Mesothelial cell of epicardium (in vitro differentiated cells): ENCODE results near the gene TRMT13. TPM values are rescaled to one million over a fixed set of nuclear protein-coding genes. Genes with fewer than 3 reads are reported as not detected.

Experiments used
- DNase-seq, 2 experiments: peaks; one replicate each; pipeline ENCODE4 v3.0.0; 2021; ENCODE audit warnings: low spot score in 2 of 2; ENCODE audit not compliant: unreplicated experiment in 2 of 2
- H3K27ac Mint-ChIP-seq: 2 replicates; pipeline ENCODE4 v1.8.0; 2021; ENCODE audit warnings: mixed read lengths
- H3K27me3 Mint-ChIP-seq: 2 replicates; pipeline ENCODE4 v1.8.0; 2021; ENCODE audit warnings: low read depth, mixed read lengths
- H3K36me3 Mint-ChIP-seq: 2 replicates; pipeline ENCODE4 v1.8.0; 2021; ENCODE audit warnings: mixed read lengths
- H3K4me1 Mint-ChIP-seq: 2 replicates; pipeline ENCODE4 v1.8.0; 2021; ENCODE audit warnings: mixed read lengths
- H3K4me3 Mint-ChIP-seq: 2 replicates; pipeline ENCODE4 v1.8.0; 2021; ENCODE audit warnings: mild to moderate bottlenecking, moderate library complexity, mixed read lengths
- H3K9me3 Mint-ChIP-seq: 2 replicates; pipeline ENCODE4 v1.8.0; 2021; ENCODE audit warnings: mixed read lengths
- total RNA-seq: library from RNA; stranded (reverse); gene quantifications from 3 replicates; pipeline ENCODE4 v1.2.1, GENCODE V29; 2021
- TF ChIP-seq, protein P1 (sequence below): fragments of 200-600 bp; sonication (generic); IDR thresholded peaks from one replicate; pipeline ENCODE4 v1.5.0; 2021; ENCODE audit warnings: antibody characterized with exemption; ENCODE audit not compliant: unreplicated experiment

The TRMT13 gene
- total RNA-seq, 1 donor from 2014 or later = 24.7 TPM

DNA sequence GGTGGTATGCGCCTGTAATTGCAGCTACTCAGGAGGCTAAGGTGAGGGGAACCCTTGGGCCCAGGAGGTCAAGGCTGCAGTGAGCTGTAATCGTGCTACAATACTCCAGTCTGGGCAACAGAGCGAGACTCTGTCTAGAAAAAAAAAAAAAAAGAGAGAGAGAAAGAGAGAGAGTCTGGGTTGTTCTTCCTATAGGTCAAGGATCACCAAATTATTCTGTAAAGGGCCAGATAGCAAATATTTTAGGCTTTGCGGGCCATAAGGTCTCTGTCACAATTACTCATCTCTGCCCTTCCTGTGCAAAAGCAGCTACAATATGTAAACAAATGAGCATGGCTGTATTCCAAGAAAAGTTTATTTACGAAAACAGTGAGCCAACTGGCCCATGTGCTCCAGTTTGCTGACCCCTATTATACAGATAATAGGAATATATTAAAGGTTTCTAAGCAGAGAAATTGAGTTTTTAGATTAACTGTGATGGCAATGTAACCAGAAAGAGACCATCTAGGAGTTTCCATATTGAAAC lies 2.3 kb upstream of the TRMT13 start:
- no peak overlapping the region for H3K27ac Mint-ChIP-seq
- H3K36me3 Mint-ChIP-seq = peaks cover under 1% of the 10 kb centered on the region
- no peaks in the 10 kb centered on the region for H3K9me3 Mint-ChIP-seq
- no peaks in the 10 kb centered on the region for H3K27me3 Mint-ChIP-seq
- no peak for DNase-seq
- TF ChIP-seq, protein P1, sequence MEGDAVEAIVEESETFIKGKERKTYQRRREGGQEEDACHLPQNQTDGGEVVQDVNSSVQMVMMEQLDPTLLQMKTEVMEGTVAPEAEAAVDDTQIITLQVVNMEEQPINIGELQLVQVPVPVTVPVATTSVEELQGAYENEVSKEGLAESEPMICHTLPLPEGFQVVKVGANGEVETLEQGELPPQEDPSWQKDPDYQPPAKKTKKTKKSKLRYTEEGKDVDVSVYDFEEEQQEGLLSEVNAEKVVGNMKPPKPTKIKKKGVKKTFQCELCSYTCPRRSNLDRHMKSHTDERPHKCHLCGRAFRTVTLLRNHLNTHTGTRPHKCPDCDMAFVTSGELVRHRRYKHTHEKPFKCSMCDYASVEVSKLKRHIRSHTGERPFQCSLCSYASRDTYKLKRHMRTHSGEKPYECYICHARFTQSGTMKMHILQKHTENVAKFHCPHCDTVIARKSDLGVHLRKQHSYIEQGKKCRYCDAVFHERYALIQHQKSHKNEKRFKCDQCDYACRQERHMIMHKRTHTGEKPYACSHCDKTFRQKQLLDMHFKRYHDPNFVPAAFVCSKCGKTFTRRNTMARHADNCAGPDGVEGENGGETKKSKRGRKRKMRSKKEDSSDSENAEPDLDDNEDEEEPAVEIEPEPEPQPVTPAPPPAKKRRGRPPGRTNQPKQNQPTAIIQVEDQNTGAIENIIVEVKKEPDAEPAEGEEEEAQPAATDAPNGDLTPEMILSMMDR = no peak
- H3K4me1 Mint-ChIP-seq = peaks cover 28% of the 10 kb centered on the region
- no peak overlapping the region for H3K4me3 Mint-ChIP-seq

DNA sequence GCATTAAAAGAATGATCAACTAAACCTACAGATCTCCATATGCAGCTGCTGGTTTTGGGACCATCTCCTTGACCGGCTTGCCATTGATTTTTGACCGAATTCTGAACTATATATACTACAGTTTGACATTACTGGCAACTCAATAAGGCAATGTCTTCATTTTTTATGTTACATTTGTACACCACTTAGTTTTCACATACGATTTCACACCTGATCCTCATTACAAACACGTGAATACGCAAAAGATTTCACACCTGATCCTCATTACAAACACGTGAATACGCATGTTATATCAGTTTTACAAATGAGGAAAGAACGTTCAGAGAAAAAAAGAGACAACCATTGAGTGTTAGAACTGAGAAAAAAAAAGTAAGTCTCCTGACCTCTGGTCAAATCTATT lies 1.3 kb upstream of the TRMT13 start:
- Mint-ChIP-seq H3K36me3 (no peaks in the 10 kb centered on the region), H3K9me3 (no peaks in the 10 kb centered on the region), H3K4me3 (peak overlapping the region; percentile 100), H3K27me3 (no peaks in the 10 kb centered on the region), H3K27ac (peak overlapping the region; percentile 100), H3K4me1 (peaks cover 28% of the 10 kb centered on the region)
- TF ChIP-seq, protein P1 = no peak
- no peak for DNase-seq

DNA sequence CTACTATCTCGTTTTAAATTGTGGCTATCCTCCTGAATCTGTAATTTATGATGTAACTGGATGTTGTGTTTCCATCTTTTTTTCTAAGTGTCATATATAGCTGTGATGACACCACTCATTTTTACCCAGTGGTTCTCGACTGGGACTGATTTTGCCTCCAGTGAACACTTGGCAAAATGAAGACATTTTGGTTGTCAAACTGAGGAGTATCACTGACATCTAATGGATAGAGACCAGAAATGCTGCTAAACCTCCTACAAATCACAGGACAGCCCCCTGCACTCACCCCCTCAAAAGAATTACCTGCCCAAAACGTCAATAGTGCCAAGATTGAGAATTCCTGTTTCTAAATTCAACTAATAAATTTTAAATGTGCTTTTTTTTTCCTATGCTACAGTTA lies 1.9 kb downstream of the TRMT13 start:
- peaks cover 17% of the 10 kb centered on the region for H3K36me3 Mint-ChIP-seq
- H3K27ac Mint-ChIP-seq = peak overlapping the region; percentile 64
- no peaks in the 10 kb centered on the region for H3K27me3 Mint-ChIP-seq
- TF ChIP-seq, protein P1 = no peak
- H3K4me3 Mint-ChIP-seq = peak overlapping the region; percentile 16
- H3K4me1 Mint-ChIP-seq = peaks cover 28% of the 10 kb centered on the region
- no peaks in the 10 kb centered on the region for H3K9me3 Mint-ChIP-seq
- no peak for DNase-seq

DNA sequence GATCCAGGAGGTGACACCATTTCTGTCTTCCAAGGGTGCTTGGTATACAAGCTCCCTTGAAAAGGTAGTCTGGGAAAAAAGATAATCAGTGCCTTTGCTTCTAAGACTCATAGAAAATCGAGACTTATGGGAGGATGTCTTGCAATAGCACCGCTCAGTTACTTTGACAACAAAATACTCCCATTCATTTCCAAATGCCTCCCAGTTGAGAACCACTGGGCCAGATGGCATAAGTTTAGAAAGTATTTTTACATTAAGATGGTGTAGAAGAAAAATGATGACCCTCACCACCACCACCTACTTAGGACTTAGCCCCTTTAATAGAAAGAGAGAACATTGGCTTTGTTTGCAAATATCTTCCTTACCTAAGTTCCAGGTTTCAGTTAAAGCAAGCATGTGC lies 4.6 kb downstream of the TRMT13 start:
- Mint-ChIP-seq H3K27ac (no peak overlapping the region), H3K36me3 (peaks cover 31% of the 10 kb centered on the region), H3K9me3 (no peaks in the 10 kb centered on the region), H3K27me3 (no peaks in the 10 kb centered on the region), H3K4me3 (no peak overlapping the region), H3K4me1 (peaks cover 15% of the 10 kb centered on the region)
- DNase-seq = no peak
- TF ChIP-seq, protein P1 = no peak

DNA sequence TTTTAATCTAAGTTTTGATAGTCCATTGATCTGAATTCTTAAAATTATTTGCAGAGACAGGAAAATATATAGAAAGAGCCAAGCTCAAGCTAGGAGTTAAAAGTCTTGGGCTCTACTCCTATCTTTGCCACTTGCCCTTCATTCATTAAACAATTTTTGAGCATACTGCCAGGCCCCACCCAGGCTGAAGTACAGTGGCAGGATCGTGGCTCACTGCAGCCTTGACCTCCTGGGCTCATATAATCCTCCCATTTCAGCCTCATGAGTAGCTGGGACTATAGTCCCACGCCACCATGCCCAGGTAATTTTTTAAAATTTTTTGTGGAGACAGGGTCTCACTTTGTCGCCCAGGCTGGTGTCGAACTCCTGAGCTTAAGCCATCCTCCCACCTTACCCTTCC lies 8.2 kb downstream of the TRMT13 start:
- Mint-ChIP-seq H3K27ac (no peak overlapping the region), H3K36me3 (peaks cover 48% of the 10 kb centered on the region), H3K9me3 (no peaks in the 10 kb centered on the region), H3K27me3 (no peaks in the 10 kb centered on the region), H3K4me3 (no peak overlapping the region), H3K4me1 (no peaks in the 10 kb centered on the region)
- TF ChIP-seq, protein P1 = no peak
- DNase-seq = no peak

DNA sequence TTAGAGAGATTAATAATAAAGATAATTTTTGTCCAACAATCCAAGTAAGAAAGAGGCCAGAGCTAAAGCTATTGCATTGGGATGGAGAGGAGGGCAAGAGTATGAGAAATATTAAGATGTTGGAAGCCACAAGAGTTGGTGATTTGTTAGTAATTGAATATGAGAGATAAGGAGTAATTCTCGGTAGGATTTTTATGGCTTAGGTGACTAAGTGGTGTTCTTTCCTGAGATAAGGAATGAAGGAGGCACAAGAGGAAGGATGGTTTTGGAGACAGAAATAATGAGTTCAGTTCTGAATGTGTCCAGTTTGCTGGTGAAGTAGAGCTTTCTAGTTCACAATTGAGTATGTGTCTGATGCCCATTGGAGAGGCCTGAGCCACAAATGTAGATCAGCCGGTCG lies 9.4 kb downstream of the TRMT13 start:
- TF ChIP-seq, protein P1 = no peak
- Mint-ChIP-seq H3K27ac (no peak overlapping the region), H3K27me3 (no peaks in the 10 kb centered on the region), H3K9me3 (no peaks in the 10 kb centered on the region), H3K4me1 (no peaks in the 10 kb centered on the region), H3K4me3 (no peak overlapping the region), H3K36me3 (peaks cover 48% of the 10 kb centered on the region)
- DNase-seq = no peak
